ENCODE results near the gene AXDND1.

GRCh38 chr1:179384027-179384426, 18.3 kb downstream of the AXDND1 start:
- no peak for TF ChIP-seq ARNTL (CRISPR knock-in tag; IDR thresholded peaks at IDR 0.05; ENCODE audit: borderline replicate concordance, low read depth)
- TF ChIP-seq RARB (CRISPR knock-in tag; IDR thresholded peaks at IDR 0.05) = no peak
- TF ChIP-seq ISL1 (CRISPR knock-in tag; IDR thresholded peaks at IDR 0.05) = no peak
- TF ChIP-seq ZNF565 (CRISPR knock-in tag; conservative IDR thresholded peaks at IDR 0.05; ENCODE audit: low read depth) = no peak
- TF ChIP-seq ZNF8 (CRISPR knock-in tag; IDR thresholded peaks at IDR 0.05) = no peak
- TF ChIP-seq ESRRG (CRISPR knock-in tag; IDR thresholded peaks at IDR 0.05) = no peak
- TF ChIP-seq OSR1 (CRISPR knock-in tag; IDR thresholded peaks at IDR 0.05) = no peak
- TF ChIP-seq POU6F1 (CRISPR knock-in tag; IDR thresholded peaks at IDR 0.05; ENCODE audit: borderline replicate concordance, low read depth) = no peak
- no peak for TF ChIP-seq ZC3H10 (CRISPR knock-in tag; IDR thresholded peaks at IDR 0.05)
- no peak for TF ChIP-seq BACH2 (CRISPR knock-in tag; IDR thresholded peaks at IDR 0.05; ENCODE audit: borderline replicate concordance)
- TF ChIP-seq PATZ1 (CRISPR knock-in tag; IDR thresholded peaks at IDR 0.05; ENCODE audit: borderline replicate concordance) = no peak
- no peak for TF ChIP-seq CSDC2 (CRISPR knock-in tag; IDR thresholded peaks at IDR 0.05)

All from SK-N-SH treated with all-trans-retinoic acid at 6 μM for 48 hours (cell line).